D721Med (cell line): ENCODE results near the gene PMEPA1.

Experiments
- DNase-seq: peaks from one replicate; pipeline ENCODE4 v3.0.0; 2011; ENCODE audit warnings: low spot score; ENCODE audit not compliant: insufficient read length
- FAIRE-seq: peaks from 2 replicates; lab custom pipeline; 2011; peaks lifted over from hg19 to GRCh38; lab: Jason Lieb, UNC
- TF ChIP-seq, protein P1 (sequence below): IDR thresholded peaks from 2 replicates; pipeline ENCODE4 v1.5.1; 2012; ENCODE audit warnings: mild to moderate bottlenecking, control low read depth; ENCODE audit not compliant: insufficient read depth; ENCODE audit errors: missing control alignments

PMEPA1 gene

DNA sequence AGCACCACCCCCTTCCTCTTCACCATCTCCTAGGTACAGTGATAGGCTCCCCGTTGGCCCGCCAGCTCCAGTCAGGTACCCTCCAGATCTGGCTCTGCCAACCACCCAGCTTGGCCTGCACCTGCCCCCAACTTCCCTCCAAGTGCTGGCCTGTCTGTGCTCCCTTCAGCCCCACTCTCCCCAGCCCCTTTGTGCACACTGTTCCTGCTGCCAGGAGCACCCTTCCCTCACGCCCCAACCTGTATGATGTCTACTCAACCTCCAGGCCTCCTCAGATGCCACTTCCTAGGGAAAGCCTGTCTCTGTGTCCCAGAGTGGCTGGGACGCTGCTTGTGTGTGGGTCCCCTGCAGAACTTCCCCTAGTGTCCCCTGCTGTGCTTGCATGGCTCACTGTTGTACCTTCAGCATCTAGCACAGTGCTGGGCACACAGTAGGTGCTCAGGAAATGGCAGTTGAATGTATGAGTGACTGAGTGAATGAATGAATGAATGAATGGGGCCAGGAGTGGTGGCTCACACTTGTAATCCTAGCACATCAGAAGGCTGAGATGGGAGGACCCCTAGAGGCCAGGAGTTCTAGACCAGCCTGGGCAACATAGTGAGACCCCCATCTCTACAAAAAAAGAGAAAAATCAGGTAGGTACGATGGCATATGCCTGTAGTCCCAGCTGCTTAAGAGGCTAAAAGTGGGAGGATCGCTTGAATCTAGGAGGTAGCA, 92.6 kb downstream of the PMEPA1 start:
- TF ChIP-seq, protein P1, sequence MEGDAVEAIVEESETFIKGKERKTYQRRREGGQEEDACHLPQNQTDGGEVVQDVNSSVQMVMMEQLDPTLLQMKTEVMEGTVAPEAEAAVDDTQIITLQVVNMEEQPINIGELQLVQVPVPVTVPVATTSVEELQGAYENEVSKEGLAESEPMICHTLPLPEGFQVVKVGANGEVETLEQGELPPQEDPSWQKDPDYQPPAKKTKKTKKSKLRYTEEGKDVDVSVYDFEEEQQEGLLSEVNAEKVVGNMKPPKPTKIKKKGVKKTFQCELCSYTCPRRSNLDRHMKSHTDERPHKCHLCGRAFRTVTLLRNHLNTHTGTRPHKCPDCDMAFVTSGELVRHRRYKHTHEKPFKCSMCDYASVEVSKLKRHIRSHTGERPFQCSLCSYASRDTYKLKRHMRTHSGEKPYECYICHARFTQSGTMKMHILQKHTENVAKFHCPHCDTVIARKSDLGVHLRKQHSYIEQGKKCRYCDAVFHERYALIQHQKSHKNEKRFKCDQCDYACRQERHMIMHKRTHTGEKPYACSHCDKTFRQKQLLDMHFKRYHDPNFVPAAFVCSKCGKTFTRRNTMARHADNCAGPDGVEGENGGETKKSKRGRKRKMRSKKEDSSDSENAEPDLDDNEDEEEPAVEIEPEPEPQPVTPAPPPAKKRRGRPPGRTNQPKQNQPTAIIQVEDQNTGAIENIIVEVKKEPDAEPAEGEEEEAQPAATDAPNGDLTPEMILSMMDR, result no peak
- DNase-seq (no peak), FAIRE-seq (no peak)

DNA sequence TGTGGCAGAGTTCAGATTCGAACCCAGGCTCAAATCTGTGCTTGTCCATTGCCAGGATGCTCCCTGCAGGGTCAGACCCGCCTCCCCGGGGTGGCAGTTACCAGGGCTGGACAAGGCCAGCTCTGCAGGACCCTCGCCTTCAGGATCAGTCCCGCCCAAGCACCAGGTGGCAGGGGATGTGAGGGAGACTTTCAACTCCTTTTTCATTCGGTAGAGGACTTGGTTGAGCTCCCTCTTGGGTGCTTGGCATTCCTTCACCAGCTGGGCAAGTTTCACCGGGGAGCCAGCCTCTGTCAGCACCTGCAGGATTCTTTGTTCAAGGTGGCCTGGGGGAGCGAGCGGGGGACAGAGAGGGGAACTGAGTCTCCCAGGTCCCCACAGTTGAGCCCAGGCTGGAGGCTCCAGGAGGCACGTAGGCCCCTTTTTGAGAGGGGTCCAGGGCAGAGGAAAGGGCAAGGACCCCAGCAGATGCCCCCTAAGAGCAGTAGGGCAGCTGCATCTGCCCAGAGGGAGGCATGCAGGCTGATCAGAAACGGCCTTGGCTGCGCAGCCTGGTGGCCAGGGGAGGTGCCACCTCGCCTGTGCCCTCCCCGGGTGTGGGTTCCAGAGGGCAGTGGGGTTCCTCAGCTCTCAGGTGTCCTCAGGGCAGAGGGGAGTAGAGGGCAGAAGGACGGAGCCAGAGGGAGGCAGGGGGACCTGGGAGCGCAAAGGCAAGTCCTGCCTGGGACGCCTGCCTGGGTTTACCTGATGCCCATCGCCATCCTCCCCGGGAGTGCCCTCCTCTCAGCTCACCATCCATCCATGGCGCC, 93.5 kb downstream of the PMEPA1 start:
- DNase-seq (no peak), FAIRE-seq (no peak)
- TF ChIP-seq, protein P1, result no peak

DNA sequence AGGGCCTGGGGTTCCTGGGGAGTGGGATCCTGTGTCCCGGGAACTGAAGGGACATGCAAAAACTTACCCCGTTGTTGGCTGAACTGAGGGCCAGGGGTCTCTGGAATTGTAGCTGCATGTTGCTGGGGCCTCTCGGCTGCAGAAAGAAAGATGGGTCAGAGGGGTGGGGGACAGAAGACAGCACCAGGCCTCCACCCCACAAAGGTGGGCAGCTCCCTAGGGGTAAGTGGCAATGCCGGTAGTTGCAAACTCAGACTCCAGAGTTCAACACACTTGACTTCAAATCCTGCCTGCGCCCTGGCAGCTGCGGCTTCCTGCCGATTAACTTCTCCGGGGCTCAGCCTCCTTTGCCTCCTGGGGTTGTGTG, 94.4 kb downstream of the PMEPA1 start:
- TF ChIP-seq, protein P1, result no peak
- FAIRE-seq (no peak), DNase-seq (no peak)

DNA sequence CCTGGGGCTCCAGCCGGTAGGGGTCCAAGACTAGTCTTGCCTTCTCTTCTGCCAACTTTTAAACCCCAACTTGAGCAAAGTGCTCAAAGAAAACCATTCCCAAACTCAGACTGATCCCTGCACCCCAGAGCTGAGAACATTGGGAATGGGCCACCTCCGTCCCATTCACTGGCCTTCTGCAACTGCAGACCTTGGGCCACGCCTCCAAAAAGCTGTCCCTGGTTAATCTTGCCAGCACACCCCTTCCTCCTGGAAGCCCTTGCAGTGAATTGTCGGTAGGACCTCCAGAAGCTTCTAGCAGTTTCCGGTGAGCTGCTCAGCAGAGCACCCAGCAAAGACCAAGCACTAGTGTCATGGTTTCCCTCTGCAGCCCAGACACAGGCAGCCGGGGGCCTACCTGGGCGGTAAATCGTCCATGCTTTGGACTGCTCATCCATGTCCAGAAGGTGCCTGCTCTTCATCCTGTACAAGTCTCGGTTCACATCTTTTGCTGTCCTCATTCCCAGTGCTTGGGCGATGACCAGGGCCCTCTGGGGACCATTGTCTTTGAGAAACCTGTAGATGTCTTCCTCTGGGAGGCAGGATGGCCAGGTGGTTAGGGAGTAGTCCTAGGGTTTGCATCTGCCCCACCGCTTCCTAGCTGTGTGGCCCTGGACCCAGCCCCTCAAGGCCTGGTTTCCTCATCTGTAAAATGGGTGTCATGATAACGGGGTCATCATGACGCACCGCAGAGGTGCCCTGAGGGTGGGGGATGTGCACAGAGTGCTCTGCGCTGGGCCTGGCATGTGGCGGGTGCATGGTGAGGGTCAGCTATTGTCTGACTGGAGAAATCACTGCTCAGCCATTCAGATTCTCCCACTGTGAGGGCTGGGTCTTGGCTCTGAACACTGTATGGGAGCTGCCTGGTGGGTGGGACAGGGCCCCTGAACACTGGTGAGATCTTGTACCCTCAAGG, 95.0 kb downstream of the PMEPA1 start:
- DNase-seq (no peak), FAIRE-seq (no peak)
- TF ChIP-seq, protein P1, result no peak

DNA sequence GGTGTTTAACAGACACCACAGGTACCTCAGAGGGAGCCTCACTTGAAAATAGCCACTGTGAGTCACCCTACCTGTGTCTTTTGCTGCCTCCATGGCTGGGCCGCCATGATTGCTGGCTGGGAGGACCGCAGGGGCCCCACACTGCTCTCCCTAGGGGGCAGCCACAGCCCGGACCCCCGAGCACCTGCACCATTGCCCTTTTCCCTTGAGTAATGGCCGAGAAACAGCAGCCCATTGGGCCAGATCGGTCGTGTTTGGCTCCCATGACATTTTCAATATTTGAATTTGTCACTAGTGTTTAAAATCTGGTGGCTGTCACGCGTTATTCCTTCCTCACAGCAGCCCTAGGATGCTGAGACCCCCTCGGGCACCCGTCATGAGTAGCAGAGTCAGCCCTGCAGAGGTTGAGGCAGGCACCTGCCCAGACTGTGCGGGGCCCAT, 96.3 kb downstream of the PMEPA1 start:
- TF ChIP-seq, protein P1, result no peak
- FAIRE-seq (no peak), DNase-seq (no peak)

DNA sequence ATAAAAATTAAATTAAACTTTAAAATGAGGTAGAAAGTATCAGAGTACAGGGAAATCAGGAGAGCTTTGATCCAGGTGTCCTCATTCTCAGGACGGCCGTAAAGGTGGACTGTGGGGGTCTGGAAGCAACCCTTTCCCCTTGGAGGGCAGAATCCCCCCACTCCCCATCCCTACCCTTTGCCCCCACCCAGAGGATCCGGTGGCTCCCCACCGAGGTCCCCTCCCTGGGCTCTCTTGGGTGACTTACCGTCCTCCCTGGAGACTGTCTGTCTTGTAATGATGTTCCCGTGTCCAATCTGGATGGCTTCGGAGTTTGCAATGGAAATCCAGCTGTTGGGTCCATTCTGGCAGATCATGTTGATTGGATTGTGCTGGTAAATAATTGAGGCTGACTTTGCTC, 96.9 kb downstream of the PMEPA1 start:
- FAIRE-seq (no peak), DNase-seq (no peak)

More for the DNA sequence above, 96.9 kb downstream of the PMEPA1 start:
- TF ChIP-seq, protein P1, result no peak
